Neural cell (in vitro differentiated cells): ENCODE data around the gene KIAA0513. TPM values are rescaled to one million over a fixed set of nuclear protein-coding genes. Genes with fewer than 3 reads are reported as not detected.

Experiments used
- H2AFZ ChIP-seq: fragments of 200-600, 300-800 bp; sonication (generic), shearing (Covaris generic); 2 replicates; pipeline ENCODE4 v1.6.0; 2014; ENCODE audit warnings: low read depth, mild to moderate bottlenecking, antibody characterized with exemption, low read length, moderate library complexity
- H3F3A ChIP-seq: fragments of 200-600 bp; shearing (Covaris generic); 2 replicates; pipeline ENCODE4 v1.6.1; 2016; ENCODE audit warnings: mild to moderate bottlenecking, moderate library complexity, mixed read lengths, antibody characterized with exemption, low read length; ENCODE audit not compliant: insufficient read depth, poor library complexity, severe bottlenecking
- H3K27ac ChIP-seq: fragments of 200-600, 300-800 bp; sonication (generic), shearing (Covaris generic); 2 replicates; pipeline ENCODE4 v1.5.1; 2014; ENCODE audit warnings: mild to moderate bottlenecking, low read length, moderate library complexity
- H3K27me3 ChIP-seq: fragments of 300-800, 200-600 bp; sonication (generic), shearing (Covaris generic); 2 replicates; pipeline ENCODE4 v1.6.0; 2014; ENCODE audit warnings: mild to moderate bottlenecking, low read depth, low read length, moderate library complexity; ENCODE audit not compliant: insufficient read depth
- H3K36me3 ChIP-seq: fragments of 300-800, 200-600 bp; sonication (generic), shearing (Covaris generic); 2 replicates; pipeline ENCODE4 v1.5.1; 2014; ENCODE audit warnings: mild to moderate bottlenecking, antibody characterized with exemption, low read length, moderate library complexity; ENCODE audit not compliant: insufficient read depth
- H3K4me2 ChIP-seq: fragments of 300-800, 200-600 bp; sonication (generic), shearing (Covaris generic); 2 replicates; pipeline ENCODE4 v1.6.0; 2014; ENCODE audit warnings: mild to moderate bottlenecking, low read length
- H3K4me3 ChIP-seq: fragments of 300-800, 200-600 bp; sonication (generic), shearing (Covaris generic); 2 replicates; pipeline ENCODE4 v1.5.1; 2014; ENCODE audit warnings: mild to moderate bottlenecking, low read length, moderate library complexity
- H3K79me2 ChIP-seq: fragments of 200-600 bp; shearing (Covaris generic); replicated peaks from 2 replicates; pipeline ENCODE4 v1.6.0; 2014; ENCODE audit warnings: mild to moderate bottlenecking, low read length, moderate library complexity; ENCODE audit not compliant: insufficient read depth
- H3K9ac ChIP-seq: fragments of 300-800, 200-600 bp; sonication (generic), shearing (Covaris generic); 2 replicates; pipeline ENCODE4 v1.6.1; 2016; ENCODE audit warnings: mild to moderate bottlenecking, low read length, mixed read lengths
- H3K9me2 ChIP-seq: fragments of 200-600 bp; shearing (Covaris generic); 2 replicates; pipeline ENCODE4 v1.6.1; 2016; ENCODE audit warnings: mild to moderate bottlenecking, low read length, mixed read lengths; ENCODE audit not compliant: insufficient read depth
- H3K9me3 ChIP-seq: fragments of 200-600, 300-800 bp; sonication (generic), shearing (Covaris generic); 2 replicates; pipeline ENCODE4 v1.6.1; 2016; ENCODE audit warnings: mild to moderate bottlenecking, mixed run types, low read length, moderate library complexity, mixed read lengths
- H4K20me1 ChIP-seq: fragments of 200-600 bp; shearing (Covaris generic); 2 replicates; pipeline ENCODE4 v1.6.1; 2016; ENCODE audit warnings: mild to moderate bottlenecking, mixed run types; ENCODE audit not compliant: insufficient read depth
- CTCF ChIP-seq: fragments of 450-650 bp; IDR thresholded peaks from 2 replicates; pipeline ENCODE4 v1.5.1; 2014; ENCODE audit warnings: antibody characterized with exemption, mild to moderate bottlenecking, moderate library complexity; ENCODE audit not compliant: poor library complexity, severe bottlenecking
- EP300 ChIP-seq: fragments of 450-650 bp; conservative IDR thresholded peaks from 2 replicates; pipeline ENCODE4 v1.6.1; 2014; ENCODE audit warnings: antibody characterized with exemption, mild to moderate bottlenecking, moderate library complexity; ENCODE audit not compliant: poor library complexity, severe bottlenecking
- EZH2 ChIP-seq: fragments of 200-600, 300-800 bp; shearing (Covaris generic), sonication (generic); IDR thresholded peaks from 2 replicates; pipeline ENCODE4 v1.6.1; 2014; ENCODE audit warnings: antibody characterized with exemption, low read length, borderline replicate concordance, mild to moderate bottlenecking; ENCODE audit not compliant: insufficient read depth, poor library complexity, severe bottlenecking
- MXI1 ChIP-seq: fragments of 450-650 bp; conservative IDR thresholded peaks from 2 replicates; pipeline ENCODE4 v1.6.1; 2014; ENCODE audit warnings: antibody characterized with exemption, mild to moderate bottlenecking; ENCODE audit not compliant: poor library complexity, severe bottlenecking
- POLR2AphosphoS5 ChIP-seq: IDR thresholded peaks from 2 replicates; pipeline ENCODE4 v1.6.1; 2012
- RAD21 ChIP-seq: fragments of 450-650 bp; conservative IDR thresholded peaks from 2 replicates; pipeline ENCODE4 v1.6.1; 2014; ENCODE audit warnings: antibody characterized with exemption, mild to moderate bottlenecking, moderate library complexity
- REST ChIP-seq: IDR thresholded peaks from 2 replicates; pipeline ENCODE4 v1.6.1; 2012; ENCODE audit warnings: borderline replicate concordance
- SMC3 ChIP-seq: fragments of 450-650 bp; conservative IDR thresholded peaks from 2 replicates; pipeline ENCODE4 v1.6.1; 2014; ENCODE audit warnings: antibody characterized with exemption, mild to moderate bottlenecking, moderate library complexity; ENCODE audit not compliant: poor library complexity
- TAF1 ChIP-seq: IDR thresholded peaks from 2 replicates; pipeline ENCODE4 v1.6.1; 2012; ENCODE audit warnings: low read depth
- polyA plus RNA-seq: library from polyadenylated mRNA; depleted of rRNA; stranded (reverse); fragments of >200 nt; gene quantifications from 2 replicates; pipeline ENCODE4 v1.2.3, GENCODE V29; 2014

The KIAA0513 gene
- polyA plus RNA-seq, 1 donor from 2014 or later = 18.9 TPM

- no peak overlapping the region for H3K9ac ChIP-seq
- TF ChIP-seq MXI1 (no peak), CTCF (no peak), TAF1 (no peak), EP300 (no peak), SMC3 (no peak), REST (no peak), POLR2AphosphoS5 (no peak), RAD21 (no peak)
- H4K20me1 ChIP-seq = no peaks in the 10 kb centered on the region
- H3F3A ChIP-seq = no peaks in the 10 kb centered on the region
- H2AFZ ChIP-seq = no peak overlapping the region
- no peaks in the 10 kb centered on the region for H3K9me2 ChIP-seq
- no peaks in the 10 kb centered on the region for H3K79me2 ChIP-seq
- no peak overlapping the region for H3K27ac ChIP-seq
- H3K4me3 ChIP-seq = no peak overlapping the region
- H3K4me2 ChIP-seq = no peak overlapping the region
- H3K36me3 ChIP-seq = no peaks in the 10 kb centered on the region
- no peaks in the 10 kb centered on the region for H3K27me3 ChIP-seq
- H3K9me3 ChIP-seq = no peaks in the 10 kb centered on the region
Measured at GRCh38 chr16:85138825-85139627, 111.4 kb downstream of the KIAA0513 start.

- Histone ChIP-seq H4K20me1 (no peaks in the 10 kb centered on the region), H3F3A (no peaks in the 10 kb centered on the region), H2AFZ (no peak overlapping the region), H3K4me3 (no peak overlapping the region), H3K27me3 (no peaks in the 10 kb centered on the region), H3K36me3 (no peaks in the 10 kb centered on the region), H3K9me3 (no peaks in the 10 kb centered on the region), H3K79me2 (no peaks in the 10 kb centered on the region), H3K9ac (no peak overlapping the region), H3K9me2 (no peaks in the 10 kb centered on the region), H3K27ac (no peak overlapping the region), H3K4me2 (no peak overlapping the region)
- TF ChIP-seq EZH2 = no peak
- no peak for TF ChIP-seq TAF1
- TF ChIP-seq MXI1 = no peak
- TF ChIP-seq EP300 = no peak
Measured at GRCh38 chr16:85139881-85140339, 112.3 kb downstream of the KIAA0513 start.
